Peyer's patch (tissue), 4 donors: ENCODE results near the gene DCXR. TPM values are rescaled to one million over a fixed set of nuclear protein-coding genes. Genes with fewer than 3 reads are reported as not detected.
"Not testable (repeated sequence)": the region's sequence is repeated elsewhere in the genome, so short reads cannot be mapped to it uniquely, and the experiment has no call there.

ENCODE experiments used
- DNase-seq, 3 donors: peaks; one replicate each; pipeline ENCODE4 v3.0.0-alpha.2; 2017 to 2019
- H3K27ac ChIP-seq, 4 donors: fragments of 200-600 bp; sonication (generic); one replicate each; pipeline ENCODE4 v1.5.1; 2016 to 2019
- H3K27me3 ChIP-seq, 2 donors: fragments of 200-600 bp; sonication (generic); one replicate each; pipeline ENCODE4 v1.5.1; 2019
- H3K36me3 ChIP-seq, 3 donors: fragments of 200-600 bp; sonication (generic); one replicate each; pipeline ENCODE4 v1.5.1; 2016 to 2019
- H3K4me1 ChIP-seq, 4 donors: fragments of 200-600 bp; sonication (generic); one replicate each; pipeline ENCODE4 v1.5.1; 2016 to 2019
- H3K4me3 ChIP-seq, 4 donors: fragments of 200-600 bp; sonication (generic); 1 replicate in 3 of 4; 2 replicates in 1 of 4; pipeline ENCODE4 v1.5.1; 2016 to 2019; ENCODE audit warnings: mild to moderate bottlenecking in 1 of 4
- H3K9me3 ChIP-seq, 4 donors: fragments of 200-600 bp; sonication (generic); one replicate each; pipeline ENCODE4 v1.5.1; 2016 to 2019; ENCODE audit warnings: mild to moderate bottlenecking in 1 of 4
- POLR2A ChIP-seq, 2 donors: fragments of 450-650 bp; IDR thresholded peaks; one replicate each; pipeline ENCODE4 v1.5.1; 2017; ENCODE audit warnings: antibody characterized with exemption in 2 of 2, mild to moderate bottlenecking in 2 of 2, moderate library complexity in 2 of 2
- total RNA-seq, 4 donors: library from RNA; depleted of rRNA; stranded (reverse); fragments of >200 nt; gene quantifications; one replicate each; pipeline ENCODE4 v1.1.0, GENCODE V29; 2016
- TF ChIP-seq, protein P1 (sequence below), 6 experiments: fragments of 450-650 bp in 4 of 6; fragments of 200-600 bp in 2 of 6; sonication (generic) in 1 of 6; IDR thresholded peaks; one replicate each; pipeline ENCODE4 v1.5.1; 2017 to 2019; ENCODE audit warnings: antibody characterized with exemption in 6 of 6, mild to moderate bottlenecking in 3 of 6, moderate library complexity in 1 of 6

DCXR gene
- total RNA-seq, 4 donors from 2014 or later: 68.5 to 104 (median 86.8) TPM

DNA sequence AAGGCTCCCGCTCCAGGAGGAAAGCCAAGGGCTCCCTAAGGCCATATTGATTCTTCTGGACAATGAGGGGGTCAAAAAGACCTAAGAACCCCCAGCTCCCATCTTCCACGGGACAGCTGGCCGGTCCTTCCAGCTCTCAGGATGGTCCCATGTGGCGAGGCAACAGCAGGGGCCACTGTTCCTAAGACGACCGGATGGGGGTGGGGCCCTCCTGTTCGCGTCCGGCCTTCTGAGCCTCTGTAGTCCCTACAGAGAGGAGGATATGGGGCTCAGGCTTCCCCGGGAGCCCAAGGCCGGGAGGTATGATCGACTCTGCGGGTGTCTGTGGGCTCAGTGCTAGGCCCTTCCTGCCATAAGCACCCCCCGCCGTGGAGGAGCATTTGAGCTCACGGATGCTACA lies 6.0 kb upstream of the DCXR start:
- no peak for TF ChIP-seq POLR2A (IDR thresholded peaks at IDR 0.05)
- TF ChIP-seq, protein P1, sequence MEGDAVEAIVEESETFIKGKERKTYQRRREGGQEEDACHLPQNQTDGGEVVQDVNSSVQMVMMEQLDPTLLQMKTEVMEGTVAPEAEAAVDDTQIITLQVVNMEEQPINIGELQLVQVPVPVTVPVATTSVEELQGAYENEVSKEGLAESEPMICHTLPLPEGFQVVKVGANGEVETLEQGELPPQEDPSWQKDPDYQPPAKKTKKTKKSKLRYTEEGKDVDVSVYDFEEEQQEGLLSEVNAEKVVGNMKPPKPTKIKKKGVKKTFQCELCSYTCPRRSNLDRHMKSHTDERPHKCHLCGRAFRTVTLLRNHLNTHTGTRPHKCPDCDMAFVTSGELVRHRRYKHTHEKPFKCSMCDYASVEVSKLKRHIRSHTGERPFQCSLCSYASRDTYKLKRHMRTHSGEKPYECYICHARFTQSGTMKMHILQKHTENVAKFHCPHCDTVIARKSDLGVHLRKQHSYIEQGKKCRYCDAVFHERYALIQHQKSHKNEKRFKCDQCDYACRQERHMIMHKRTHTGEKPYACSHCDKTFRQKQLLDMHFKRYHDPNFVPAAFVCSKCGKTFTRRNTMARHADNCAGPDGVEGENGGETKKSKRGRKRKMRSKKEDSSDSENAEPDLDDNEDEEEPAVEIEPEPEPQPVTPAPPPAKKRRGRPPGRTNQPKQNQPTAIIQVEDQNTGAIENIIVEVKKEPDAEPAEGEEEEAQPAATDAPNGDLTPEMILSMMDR (IDR thresholded peaks at IDR 0.05): no peak
- Histone ChIP-seq H3K4me1 (no peaks in the 10 kb centered on the region), H3K27ac (no peak overlapping the region), H3K36me3 (peaks cover 0 to 12% (median 0%) of the 10 kb centered on the region in 3 donors), H3K4me3 (no peak overlapping the region), H3K27me3 (no peaks in the 10 kb centered on the region), H3K9me3 (no peaks in the 10 kb centered on the region)
- DNase-seq: no peak

DNA sequence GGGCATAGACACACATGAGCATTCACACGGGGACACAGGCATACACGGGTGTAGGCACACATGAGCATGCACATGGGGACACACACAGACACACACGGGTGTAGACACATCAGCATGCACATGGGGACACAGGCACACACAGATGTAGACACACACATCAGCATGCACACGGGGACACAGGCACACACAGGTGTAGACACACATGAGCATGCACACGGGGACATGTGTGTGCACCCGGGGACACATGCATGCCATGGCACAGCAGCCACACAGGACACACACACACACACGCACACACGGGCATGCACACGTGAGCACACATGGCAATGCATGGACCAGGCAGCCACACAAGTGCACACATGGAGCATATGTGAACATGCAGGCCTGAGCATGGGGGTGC lies 5.2 kb upstream of the DCXR start:
- Histone ChIP-seq H3K36me3 (peaks cover 0 to 5% (median 0%) of the 10 kb centered on the region in 3 donors), H3K27ac (no peak overlapping the region), H3K27me3 (no peaks in the 10 kb centered on the region), H3K4me1 (peaks cover 0 to 3% (median 2%) of the 10 kb centered on the region in 4 donors), H3K9me3 (no peaks in the 10 kb centered on the region), H3K4me3 (no peak overlapping the region)
- TF ChIP-seq POLR2A (IDR thresholded peaks at IDR 0.05): no peak
- TF ChIP-seq, protein P1 (IDR thresholded peaks at IDR 0.05): no peak
- DNase-seq: no peak

DNA sequence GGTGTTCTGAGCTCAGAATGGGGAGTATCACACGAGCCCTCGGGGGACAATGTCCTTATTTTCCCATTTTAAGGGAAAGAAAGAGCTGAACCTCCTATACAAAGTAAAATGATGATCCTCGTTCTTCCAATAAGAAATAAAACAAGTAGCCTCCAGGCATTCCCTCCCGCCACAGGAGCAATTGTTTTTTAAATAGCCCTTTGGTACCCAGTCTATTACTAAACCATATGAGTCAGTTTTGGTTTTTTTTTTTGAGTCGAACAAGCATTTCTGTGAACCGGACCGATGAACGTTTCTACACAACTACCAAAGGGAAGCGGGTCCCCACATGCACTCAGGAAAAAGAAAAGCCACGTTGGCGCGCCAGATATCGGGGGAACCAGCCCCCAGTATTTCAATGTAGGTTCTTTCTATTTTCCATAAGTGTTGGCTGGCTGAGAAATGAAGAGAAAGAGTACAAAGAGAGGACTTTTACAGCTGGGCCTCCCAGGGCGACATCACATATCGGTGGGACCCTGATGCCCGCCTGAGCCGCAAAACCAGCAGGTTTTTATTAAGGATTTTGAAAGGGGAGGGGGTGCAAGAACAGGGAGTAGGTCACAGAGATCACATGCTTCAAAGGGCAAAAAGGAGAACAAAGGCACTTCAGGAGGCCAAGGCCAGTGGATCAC lies 3.8 kb upstream of the DCXR start:
- peaks cover 0 to 10% (median 9%) of the 10 kb centered on the region in 4 donors for H3K4me1 ChIP-seq
- TF ChIP-seq, protein P1 (IDR thresholded peaks at IDR 0.05): no peak
- TF ChIP-seq POLR2A (IDR thresholded peaks at IDR 0.05): no peak
- H3K4me3 ChIP-seq: no peak overlapping the region
- no peaks in the 10 kb centered on the region for H3K9me3 ChIP-seq
- DNase-seq: no peak
- no peaks in the 10 kb centered on the region for H3K36me3 ChIP-seq
- no peak overlapping the region for H3K27ac ChIP-seq
- no peaks in the 10 kb centered on the region for H3K27me3 ChIP-seq

DNA sequence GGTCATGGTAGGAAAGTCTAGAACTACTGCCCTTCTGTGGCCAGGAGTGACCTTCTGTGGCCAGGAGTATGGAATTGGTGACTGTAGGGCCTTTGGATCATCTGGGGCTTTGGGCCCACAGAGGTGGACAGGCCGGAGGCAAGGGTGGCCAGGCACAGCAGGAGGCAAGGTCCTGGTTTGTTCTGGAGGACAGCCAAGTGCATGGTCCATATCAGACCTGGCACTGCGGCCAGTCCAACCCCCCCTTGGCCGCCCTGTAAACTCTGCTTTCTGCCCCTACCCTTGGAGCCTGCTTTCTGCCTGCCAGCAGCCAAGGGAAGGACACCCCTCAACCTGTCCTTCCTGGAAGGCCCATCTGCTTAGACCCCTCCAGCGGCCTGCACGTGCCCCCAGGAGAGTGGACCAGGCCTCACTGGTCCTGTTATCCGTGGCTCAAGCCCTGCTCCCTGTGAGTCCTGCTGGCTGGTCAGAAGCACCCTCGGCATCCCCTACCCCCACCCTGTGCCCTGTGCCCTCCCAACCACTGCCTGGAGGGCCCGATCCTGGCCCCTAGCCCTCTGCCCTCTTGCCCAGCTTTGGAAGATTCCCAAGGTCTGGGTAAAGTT lies 2.3 kb upstream of the DCXR start:
- TF ChIP-seq POLR2A (IDR thresholded peaks at IDR 0.05): no peak
- TF ChIP-seq, protein P1 (IDR thresholded peaks at IDR 0.05): no peak
- H3K9me3 ChIP-seq: no peaks in the 10 kb centered on the region
- no peaks in the 10 kb centered on the region for H3K36me3 ChIP-seq
- no peak overlapping the region for H3K4me3 ChIP-seq
- no peak overlapping the region for H3K27ac ChIP-seq
- no peaks in the 10 kb centered on the region for H3K27me3 ChIP-seq
- DNase-seq: no peak
- peaks cover 0 to 17% (median 12%) of the 10 kb centered on the region in 4 donors for H3K4me1 ChIP-seq

DNA sequence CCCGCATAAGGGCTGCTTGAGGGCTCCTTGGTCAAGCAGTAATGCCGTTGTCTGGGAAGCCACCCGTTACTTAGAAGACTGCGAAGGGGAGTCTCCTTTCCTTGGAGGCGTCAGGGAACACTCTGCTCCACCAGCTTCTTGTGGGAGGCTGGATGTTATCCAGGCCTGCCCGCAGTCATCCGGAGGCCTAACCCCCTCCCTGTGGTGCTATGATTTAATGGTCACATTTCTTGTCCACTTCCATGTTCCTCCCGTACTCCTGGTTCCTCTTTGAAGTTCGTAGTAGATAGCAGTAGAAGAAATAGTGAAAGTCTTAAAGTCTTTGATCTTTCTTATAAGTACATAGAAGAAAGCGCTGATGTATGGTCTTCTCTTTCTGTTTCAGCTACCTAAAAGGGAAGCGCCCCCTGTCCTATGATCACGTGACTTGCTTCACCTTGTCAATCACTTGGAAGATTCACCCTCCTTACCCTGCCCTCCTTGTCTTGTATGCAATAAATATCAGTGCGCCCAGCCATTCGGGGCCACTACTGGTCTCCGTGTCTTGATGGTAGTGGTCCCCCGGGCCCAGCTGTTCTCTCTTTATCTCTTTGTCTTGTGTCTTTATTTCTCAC lies 1.4 kb upstream of the DCXR start:
- H3K4me3 ChIP-seq, DNase-seq, H3K27ac ChIP-seq, H3K27me3 ChIP-seq, H3K36me3 ChIP-seq, H3K9me3 ChIP-seq: not testable (repeated sequence)
- H3K4me1 ChIP-seq: peaks cover 0 to 17% (median 12%) of the 10 kb centered on the region in 4 donors

DNA sequence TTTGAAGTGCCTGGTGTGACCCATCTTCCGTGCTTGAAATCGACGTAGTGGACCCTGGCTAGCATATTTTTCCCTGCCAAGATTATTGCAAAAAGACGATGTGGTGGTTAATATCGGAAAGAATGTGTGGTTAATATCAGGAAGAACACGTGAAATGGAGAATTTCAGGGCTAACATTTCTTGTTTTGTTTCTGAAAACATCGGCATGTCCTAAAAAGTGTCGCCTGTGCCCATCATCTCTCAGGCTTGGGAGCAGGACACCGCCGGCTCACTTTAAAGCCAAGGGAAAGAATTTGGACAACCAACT lies 345 bp upstream of the DCXR start:
- no peak for DNase-seq
- H3K4me3 ChIP-seq: peak overlapping the region; percentile 60 to 85 (median 74)
- no peaks in the 10 kb centered on the region for H3K27me3 ChIP-seq
- H3K36me3 ChIP-seq: no peaks in the 10 kb centered on the region
- no peaks in the 10 kb centered on the region for H3K9me3 ChIP-seq
- peak overlapping the region; percentile 93 to 100 (median 96) for H3K27ac ChIP-seq
- no peak for TF ChIP-seq POLR2A (IDR thresholded peaks at IDR 0.05)
- TF ChIP-seq, protein P1 (IDR thresholded peaks at IDR 0.05): no peak
- H3K4me1 ChIP-seq: peaks cover 0 to 17% (median 12%) of the 10 kb centered on the region in 4 donors
